ENCODE data around the gene FUT9. TPM values are rescaled to one million over a fixed set of nuclear protein-coding genes. Genes with fewer than 3 reads are reported as not detected.

FUT9 gene
- total RNA-seq, 1 experiment from 2014 or later: not detected

GRCh38 chr6:96110878-96111277 lies 95.1 kb downstream of the FUT9 start:
- H3K27ac Mint-ChIP-seq (ENCODE audit: low read depth, unreplicated experiment): no peak overlapping the region
- ChIA-PET CTCF (interaction anchor here (0.6 kb wide), 1 partner anchor 24 kb away, joined by 3 read pairs; no protein-coding TSS in a partner anchor), POLR2A (no interaction called here)
- DNase-seq (ENCODE audit: unreplicated experiment): no peak
- H3K9me3 Mint-ChIP-seq (ENCODE audit: unreplicated experiment): no peaks in the 10 kb centered on the region
- no TSS peak for BruUV-seq (replicated peaks)
- no peak for TF ChIP-seq CTCF (IDR thresholded peaks at IDR 0.05; ENCODE audit: unreplicated experiment)
- intact Hi-C loops (cut with micrococcal nuclease): no loop called here
- H3K4me3 Mint-ChIP-seq (ENCODE audit: unreplicated experiment): no peak overlapping the region
- H3K27me3 Mint-ChIP-seq (ENCODE audit: insufficient read depth, unreplicated experiment): no peaks in the 10 kb centered on the region
- no peaks in the 10 kb centered on the region for H3K4me1 Mint-ChIP-seq (ENCODE audit: insufficient read depth, unreplicated experiment)
- H3K36me3 Mint-ChIP-seq (ENCODE audit: insufficient read depth, unreplicated experiment): no peaks in the 10 kb centered on the region

GRCh38 chr6:96116674-96117073 lies 100.9 kb downstream of the FUT9 start:
- Mint-ChIP-seq H3K9me3 (ENCODE audit: unreplicated experiment) (no peaks in the 10 kb centered on the region), H3K36me3 (ENCODE audit: insufficient read depth, unreplicated experiment) (no peaks in the 10 kb centered on the region), H3K4me3 (ENCODE audit: unreplicated experiment) (no peak overlapping the region), H3K27me3 (ENCODE audit: insufficient read depth, unreplicated experiment) (no peaks in the 10 kb centered on the region), H3K27ac (ENCODE audit: low read depth, unreplicated experiment) (no peak overlapping the region), H3K4me1 (ENCODE audit: insufficient read depth, unreplicated experiment) (no peaks in the 10 kb centered on the region)
- no TSS peak for BruUV-seq (replicated peaks)
- peak; percentile 31 for DNase-seq (ENCODE audit: unreplicated experiment)
- ChIA-PET POLR2A (no interaction called here), CTCF (no interaction called here)
- intact Hi-C loops (cut with micrococcal nuclease): no loop called here
- no peak for TF ChIP-seq CTCF (IDR thresholded peaks at IDR 0.05; ENCODE audit: unreplicated experiment)

- intact Hi-C loops (cut with micrococcal nuclease): no loop called here
- H3K4me1 Mint-ChIP-seq (ENCODE audit: insufficient read depth, unreplicated experiment): no peaks in the 10 kb centered on the region
- CTCF ChIA-PET: no interaction called here
- H3K27ac Mint-ChIP-seq (ENCODE audit: low read depth, unreplicated experiment): no peak overlapping the region
- peaks cover 10% of the 10 kb centered on the region for H3K9me3 Mint-ChIP-seq (ENCODE audit: unreplicated experiment)
- POLR2A ChIA-PET: no interaction called here
- H3K36me3 Mint-ChIP-seq (ENCODE audit: insufficient read depth, unreplicated experiment): no peaks in the 10 kb centered on the region
- TF ChIP-seq CTCF (IDR thresholded peaks at IDR 0.05; ENCODE audit: unreplicated experiment): no peak
- DNase-seq (ENCODE audit: unreplicated experiment): no peak
- H3K27me3 Mint-ChIP-seq (ENCODE audit: insufficient read depth, unreplicated experiment): no peaks in the 10 kb centered on the region
- BruUV-seq (replicated peaks): no TSS peak
- no peak overlapping the region for H3K4me3 Mint-ChIP-seq (ENCODE audit: unreplicated experiment)
These were observed 109.0 kb downstream of the FUT9 start for GRCh38 chr6:96124778-96125177.

- no TSS peak for BruUV-seq (replicated peaks)
- Mint-ChIP-seq H3K4me1 (ENCODE audit: insufficient read depth, unreplicated experiment) (no peaks in the 10 kb centered on the region), H3K36me3 (ENCODE audit: insufficient read depth, unreplicated experiment) (no peaks in the 10 kb centered on the region), H3K9me3 (ENCODE audit: unreplicated experiment) (no peaks in the 10 kb centered on the region), H3K4me3 (ENCODE audit: unreplicated experiment) (no peak overlapping the region), H3K27ac (ENCODE audit: low read depth, unreplicated experiment) (no peak overlapping the region), H3K27me3 (ENCODE audit: insufficient read depth, unreplicated experiment) (peaks cover under 1% of the 10 kb centered on the region)
- CTCF ChIA-PET: interaction anchor here (0.5 kb wide), 1 partner anchor 19 kb away, joined by 3 read pairs; no protein-coding TSS in a partner anchor
- TF ChIP-seq CTCF (IDR thresholded peaks at IDR 0.05; ENCODE audit: unreplicated experiment): no peak
- POLR2A ChIA-PET: no interaction called here
- no peak for DNase-seq (ENCODE audit: unreplicated experiment)
- intact Hi-C loops (cut with micrococcal nuclease): no loop called here
These were observed 122.6 kb downstream of the FUT9 start for GRCh38 chr6:96138406-96138805.
